ENCODE results near the gene FASTKD3. TPM values are rescaled to one million over a fixed set of nuclear protein-coding genes. Genes with fewer than 3 reads are reported as not detected.

Gene FASTKD3
- total and polyA plus RNA-seq, 2 of the 4 experiments (the other 2 are of a cell fraction) = 8.4 to 12.7 TPM

DNA sequence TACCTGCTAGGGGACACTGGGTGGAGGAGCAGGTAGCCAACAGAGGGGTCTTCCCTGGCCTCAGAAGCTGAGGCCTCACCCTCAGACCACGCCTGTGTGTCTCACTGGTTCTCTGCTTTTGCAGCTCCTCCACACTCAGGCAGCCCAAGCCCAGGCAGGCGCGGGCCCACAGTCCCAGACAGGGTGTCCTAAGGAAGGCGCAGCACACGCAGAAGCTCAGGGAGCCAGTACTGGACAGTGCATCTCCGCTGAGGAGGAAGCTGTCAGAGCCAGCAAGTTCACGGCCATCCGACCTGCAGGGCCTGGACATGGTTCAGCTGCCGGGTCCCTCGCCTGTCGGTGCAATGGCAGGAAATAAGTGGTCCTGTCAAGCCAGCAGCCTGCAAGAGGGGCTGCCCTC is 43.2 kb downstream of the FASTKD3 start:
- Histone ChIP-seq H3K9me1 (ENCODE audit: insufficient read depth, low read length) (no peaks in the 10 kb centered on the region), H3K18ac (ENCODE audit: low read depth, low read length) (no peak overlapping the region), H3K9ac (ENCODE audit: low read depth, low read length) (no peak overlapping the region), H3K27me3 (ENCODE audit: control insufficient read depth, insufficient read depth, low read length) (peaks cover 4% of the 10 kb centered on the region), H3K4me3 (ENCODE audit: insufficient read depth, low read depth, low read length) (no peak overlapping the region), H4K91ac (ENCODE audit: insufficient read depth, low read depth, low read length) (no peak overlapping the region), H4K20me1 (ENCODE audit: insufficient read depth, low read length) (no peaks in the 10 kb centered on the region), H2AK5ac (ENCODE audit: low read depth, low read length) (no peak overlapping the region), H3K79me1 (ENCODE audit: low read depth in 1 of 2, low read length in 2 of 2) (no peaks in the 10 kb centered on the region), H3K56ac (ENCODE audit: extremely low read depth, insufficient read depth, low read length) (no peak overlapping the region), H2BK15ac (ENCODE audit: low read depth, low read length) (no peak overlapping the region), H3K4me2 (ENCODE audit: low read depth, low read length) (no peak overlapping the region), H4K8ac (ENCODE audit: low read depth in 2 of 2, low read length in 2 of 2) (no peak overlapping the region), H3K4ac (ENCODE audit: low read depth, low read length) (no peak overlapping the region), H3K27ac (ENCODE audit: insufficient read depth, low read length) (no peak overlapping the region), H3K9me3 (ENCODE audit: control insufficient read depth, insufficient read depth, low read length) (no peaks in the 10 kb centered on the region), H2BK5ac (ENCODE audit: low read depth, low read length, poor library complexity, severe bottlenecking) (no peak overlapping the region), H4K5ac (ENCODE audit: low read depth, low read length) (no peak overlapping the region), H2AFZ (replicated peaks; ENCODE audit: low read length, poor library complexity) (no peak overlapping the region), H3K14ac (replicated peaks; ENCODE audit: low read depth, low read length) (no peak overlapping the region), H3K23ac (ENCODE audit: low read depth, low read length) (no peak overlapping the region), H2BK20ac (ENCODE audit: low read depth, low read length) (no peak overlapping the region), H2BK120ac (ENCODE audit: low read depth, low read length) (no peak overlapping the region), H3K36me3 (ENCODE audit: control insufficient read depth, insufficient read depth, low read length) (no peaks in the 10 kb centered on the region), H2AK9ac (replicated peaks; ENCODE audit: low read depth, low read length, poor library complexity) (no peak overlapping the region), H3K4me1 (ENCODE audit: control insufficient read depth, insufficient read depth, low read length) (no peaks in the 10 kb centered on the region)
- in situ Hi-C loops (cut with MboI; ENCODE audit: low sequenced_read_pairs) (no loop called here), dilution Hi-C loops (cut with HindIII; ENCODE audit: low sequenced_read_pairs, unreplicated experiment) (no loop called here), intact Hi-C loops (cut with micrococcal nuclease) (no loop called here)
- TF ChIP-seq POLR2A (IDR thresholded peaks at IDR 0.05; ENCODE audit: low read depth, low read length) (no peak), RFX5 (IDR thresholded peaks at IDR 0.05; ENCODE audit: low read depth, low read length) (no peak), RAD21 (IDR thresholded peaks at IDR 0.05; ENCODE audit: low read length) (no peak), MXI1 (IDR thresholded peaks at IDR 0.05; ENCODE audit: borderline replicate concordance, low read depth, low read length) (no peak), CEBPB (IDR thresholded peaks at IDR 0.05; ENCODE audit: low read depth, low read length) (no peak), CHD1 (IDR thresholded peaks at IDR 0.05; ENCODE audit: low read depth, low read length) (no peak), USF2 (IDR thresholded peaks at IDR 0.05; ENCODE audit: low read depth, low read length) (no peak), CTCF (conservative IDR thresholded peaks at IDR 0.05; ENCODE audit: low read depth, low read length) (no peak), NFE2L2 (IDR thresholded peaks at IDR 0.05; ENCODE audit: low read depth, low read length) (no peak), MAFK (IDR thresholded peaks at IDR 0.05; ENCODE audit: low read depth, low read length) (no peak), SMC3 (IDR thresholded peaks at IDR 0.05; ENCODE audit: low read depth, low read length) (no peak), BHLHE40 (IDR thresholded peaks at IDR 0.05; ENCODE audit: low read depth, low read length) (no peak), RCOR1 (IDR thresholded peaks at IDR 0.05; ENCODE audit: insufficient replicate concordance, low read length) (no peak), FOS (IDR thresholded peaks at IDR 0.05; ENCODE audit: low read depth, low read length) (no peak)
- ChIA-PET CTCF (no interaction called here), POLR2A (ENCODE audit: unreplicated experiment) (no interaction called here)
- ATAC-seq (ENCODE audit: low read depth) = no peak
- 45% methylated on average over 8 of the region's 11 CpGs; no CpG with 5 or more reads in 1 of the 2 experiments for WGBS, 2 experiments (ENCODE audit: extremely low coverage in 2 of 2, insufficient read length in 1 of 2)
- no peak for DNase-seq
- no TSS peak for BruUV-seq (replicated peaks)

All from IMR-90 (cell line).